Heart right ventricle (tissue), 16 donors: ENCODE results near the gene AUTS2. TPM values are rescaled to one million over a fixed set of nuclear protein-coding genes. Genes with fewer than 3 reads are reported as not detected.

Source experiments
- ATAC-seq, 8 donors: fragments of 200-7000 bp; cut with Tn5 transposase; one replicate each; pipeline ENCODE4 v1.9.1; 2020; ENCODE audit warnings: mild to moderate bottlenecking in 8 of 8, moderate library complexity in 8 of 8, moderate number of reproducible peaks in 1 of 8
- DNase-seq, 2 donors: peaks; one replicate each; pipeline ENCODE4 v3.0.0-alpha.2; 2020
- H3K27ac ChIP-seq, 10 donors: fragments of 200-600 bp; sonication (generic) in 2 of 10; one replicate each; pipeline versions ENCODE4 v1.5.0 to v1.8.0; 2020 to 2022; ENCODE audit warnings: mild to moderate bottlenecking in 3 of 10
- H3K27me3 ChIP-seq, 7 donors: fragments of 200-600 bp; one replicate each; pipeline ENCODE4 v1.8.0; 2021 to 2022; ENCODE audit warnings: mild to moderate bottlenecking in 2 of 7
- H3K36me3 ChIP-seq, 9 donors: fragments of 200-600 bp; sonication (generic) in 1 of 9; one replicate each; pipeline versions ENCODE4 v1.5.0 to v1.8.0; 2020 to 2022; ENCODE audit warnings: mild to moderate bottlenecking in 2 of 9
- H3K4me1 ChIP-seq, 9 donors: fragments of 200-600 bp; sonication (generic) in 1 of 9; one replicate each; pipeline versions ENCODE4 v1.5.0 to v1.8.0; 2020 to 2022; ENCODE audit warnings: mild to moderate bottlenecking in 4 of 9
- H3K4me3 ChIP-seq, 10 donors: fragments of 200-600 bp; sonication (generic) in 2 of 10; one replicate each; pipeline versions ENCODE4 v1.5.0 to v1.8.0; 2020 to 2022; ENCODE audit warnings: mild to moderate bottlenecking in 7 of 10, moderate library complexity in 2 of 10
- H3K9me3 ChIP-seq, 11 donors: fragments of 200-600 bp in 10 of 11; sonication (generic) in 2 of 11; one replicate each; pipeline versions ENCODE4 v1.5.0 to v1.8.0; 2013 to 2022; ENCODE audit warnings: mild to moderate bottlenecking in 2 of 11, control low read depth in 1 of 11, moderate library complexity in 1 of 11
- CTCF ChIP-seq, 9 donors: fragments of 200-600 bp; sonication (generic) in 2 of 9; IDR thresholded peaks; one replicate each; pipeline versions ENCODE4 v1.5.0 to v1.8.0; 2021 to 2022; ENCODE audit warnings: antibody characterized with exemption in 9 of 9, mild to moderate bottlenecking in 5 of 9, moderate library complexity in 1 of 9
- WGBS, 2 donors: extraction: QIAGEN DNeasy Blood & Tissue Kit; methylation state at CpG; one replicate each; pipeline ENCODE4 v1.1.7; 2013; ENCODE audit warnings: inconsistent platforms in 1 of 2; 5-methylcytosine and 5-hydroxymethylcytosine counted together
- intact Hi-C, 10 donors: fragments of 100-400 bp; cut with DNase I; formaldehyde crosslinking; loops; one replicate each; pipeline versions ENCODE4 v1.11.1 to v1.14.2; 2022
- polyA plus RNA-seq, 2 donors: library from polyadenylated mRNA; stranded (reverse); fragments of 200-250 nt; gene quantifications; one replicate each; pipeline ENCODE4 v1.2.3, GENCODE V29; 2013
- total RNA-seq, 10 donors: library from RNA; stranded (reverse); fragmentation: NEBNext Ultra II Directional in 3 of 10; extraction: Animal tissue kit (Norgen Biotek cat#: 25700) in 3 of 10; gene quantifications; one replicate each; pipeline versions ENCODE4 v1.2.1 to v1.2.4, GENCODE V29; 2021 to 2023
- donor health status: Arrhythmogenic right ventricular cardiomyopathy.
- donor health status: ischemic (EF 13 %, LVEDD 7.1; RV severe dilation, severe dysfunction).
- donor health status: healthy with polysubstance abuse.
- donor health status: DM: no; HTN: yes; CAD: no.
- donor health status: DM: no; HTN: no; CAD: no.
- donor health status: ischemic (EF 25% LVEDD 6.9; RV normal size, moderate dysfunction).
- donor health status: ischemic (EF 25% LVEDD 5.7; RV mildly dilated, moderate dysfunction).
- donor health status: healthy.
- donor health status: DM: yes; HTN: yes; CAD: no.
- donor health status: Ischemic cardiomyopathy.
- donor health status: ischemic (EF 35%, LVEDD 5.7; RV mildly dilated, moderate dysfunction).
- donor health status: nonischemic (EF 11% LVEDD 7.7; RV severe dilation, severe dysfunction).
- donor health status: DM: yes; HTN: yes; CAD: no.
- donor health status: PGD.
- donor health status: ischemic (EF 29% LVEDD 5.4; RV normal size, mild dysfunction).
- donor health status: nonischemic (EF 23%, LVEDD 6.1; RV moderate dilation, normal function).

The AUTS2 gene
- total and polyA plus RNA-seq, 12 donors = 1.6 to 11.2 (median 7.3) TPM

GRCh38 chr7:70352088-70352487, 753.8 kb downstream of the AUTS2 start:
- intact Hi-C loops = loop anchor here in 2 of 10 donors (1.0 to 10.0 kb wide), 2 partner anchors 22 to 343 kb away; no protein-coding TSS in a partner anchor
- DNase-seq (no peak), ATAC-seq (no peak)
- H3K4me1 ChIP-seq = peaks cover 0 to 6% (median 0%) of the 10 kb centered on the region in 9 donors
- WGBS, 2 donors = 87 to 89% methylated on average over 4 of the region's 4 CpGs
- H3K9me3 ChIP-seq = no peaks in the 10 kb centered on the region
- H3K36me3 ChIP-seq = no peaks in the 10 kb centered on the region
- no peaks in the 10 kb centered on the region for H3K27me3 ChIP-seq
- no peak for TF ChIP-seq CTCF (IDR thresholded peaks at IDR 0.05)
- no peak overlapping the region for H3K27ac ChIP-seq
- H3K4me3 ChIP-seq = no peak overlapping the region

GRCh38 chr7:70352906-70353305, 754.6 kb downstream of the AUTS2 start:
- no peak overlapping the region for H3K4me3 ChIP-seq
- no peaks in the 10 kb centered on the region for H3K36me3 ChIP-seq
- intact Hi-C loops = loop anchor here in 2 of 10 donors (1.0 to 10.0 kb wide), 2 partner anchors 23 to 342 kb away; no protein-coding TSS in a partner anchor
- 94 to 95% methylated on average over 2 of the region's 2 CpGs for WGBS, 2 donors
- no peaks in the 10 kb centered on the region for H3K9me3 ChIP-seq
- DNase-seq (no peak), ATAC-seq (no peak)
- no peaks in the 10 kb centered on the region for H3K27me3 ChIP-seq
- no peak overlapping the region for H3K27ac ChIP-seq
- no peak for TF ChIP-seq CTCF (IDR thresholded peaks at IDR 0.05)
- peaks cover 0 to 6% (median 0%) of the 10 kb centered on the region in 9 donors for H3K4me1 ChIP-seq

- DNase-seq (no peak), ATAC-seq (no peak)
- H3K27ac ChIP-seq = no peak overlapping the region
- peaks cover 0 to 6% (median 0%) of the 10 kb centered on the region in 9 donors for H3K4me1 ChIP-seq
- 77 to 90% methylated on average over 2 of the region's 2 CpGs for WGBS, 2 donors
- no peaks in the 10 kb centered on the region for H3K27me3 ChIP-seq
- intact Hi-C loops = loop anchor here in 1 of 10 donors (10.0 kb wide), 1 partner anchor 341 kb away; no protein-coding TSS in a partner anchor
- H3K9me3 ChIP-seq = no peaks in the 10 kb centered on the region
- H3K36me3 ChIP-seq = no peaks in the 10 kb centered on the region
- H3K4me3 ChIP-seq = no peak overlapping the region
- TF ChIP-seq CTCF (IDR thresholded peaks at IDR 0.05) = no peak
These were observed 755.2 kb downstream of the AUTS2 start for GRCh38 chr7:70353330-70353945.

- intact Hi-C loops = loop anchor here in 1 of 10 donors (10.0 kb wide), 1 partner anchor 341 kb away; no protein-coding TSS in a partner anchor
- no peak for TF ChIP-seq CTCF (IDR thresholded peaks at IDR 0.05)
- no peak overlapping the region for H3K27ac ChIP-seq
- no peak overlapping the region for H3K4me3 ChIP-seq
- WGBS, 2 donors = 95 to 98% methylated on average over 4 of the region's 4 CpGs
- H3K36me3 ChIP-seq = no peaks in the 10 kb centered on the region
- peaks cover 0 to 6% (median 0%) of the 10 kb centered on the region in 9 donors for H3K4me1 ChIP-seq
- ATAC-seq (no peak), DNase-seq (no peak)
- H3K9me3 ChIP-seq = no peaks in the 10 kb centered on the region
- H3K27me3 ChIP-seq = no peaks in the 10 kb centered on the region
These were observed 755.7 kb downstream of the AUTS2 start for GRCh38 chr7:70353946-70354335.
